Skeletal muscle satellite cell (primary cell): ENCODE measurements around the gene TF.

Experiments used
- H3K27me3 ChIP-seq: 2 replicates; pipeline ENCODE4 v1.7.0; 2013; ENCODE audit warnings: low read length; ENCODE audit not compliant: control insufficient read depth, insufficient read depth
- H3K36me3 ChIP-seq: 2 replicates; pipeline ENCODE4 v1.7.0; 2013; ENCODE audit warnings: mild to moderate bottlenecking, control low read depth, low read length; ENCODE audit not compliant: insufficient read depth
- H3K4me1 ChIP-seq: 2 replicates; pipeline ENCODE4 v1.7.0; 2013; ENCODE audit warnings: low read length; ENCODE audit not compliant: control insufficient read depth, insufficient read depth
- H3K4me2 ChIP-seq: 2 replicates; pipeline ENCODE4 v1.7.0; 2013; ENCODE audit warnings: mild to moderate bottlenecking, low read length
- H3K4me3 ChIP-seq: 2 replicates; pipeline ENCODE4 v1.7.0; 2013; ENCODE audit warnings: low read length
- H3K9ac ChIP-seq: 2 replicates; pipeline ENCODE4 v1.7.0; 2013; ENCODE audit warnings: mild to moderate bottlenecking, low read depth, low read length, moderate library complexity
- H3K9me3 ChIP-seq: replicated peaks from 2 replicates; pipeline ENCODE4 v1.7.0; 2013; ENCODE audit warnings: mild to moderate bottlenecking, control low read depth, low read length

The TF gene

DNA sequence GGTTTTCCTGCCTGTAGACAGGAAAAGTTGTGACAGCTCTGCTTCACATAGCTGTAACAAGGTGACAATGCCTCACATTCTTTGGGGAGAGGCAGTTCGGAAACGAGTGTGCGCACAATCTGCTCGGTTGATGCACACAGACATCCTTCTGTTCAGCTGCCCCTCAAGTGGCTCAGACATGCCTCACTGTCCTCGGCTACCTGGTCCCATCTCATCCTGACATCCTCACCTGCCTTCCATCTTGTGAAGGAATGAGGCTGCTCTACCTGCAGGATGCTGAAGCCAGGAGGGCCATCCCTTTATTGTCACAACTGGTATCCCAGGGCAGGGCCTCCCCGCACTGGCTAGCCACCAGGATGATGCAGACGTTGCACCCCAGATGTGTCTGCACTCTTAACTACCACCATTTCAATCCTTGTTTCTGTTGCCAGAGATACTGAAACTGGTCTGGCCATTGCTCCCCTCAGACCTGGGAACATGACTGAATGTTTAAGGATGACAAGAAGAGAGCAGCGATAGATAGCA is 78.8 kb downstream of the TF start:
- no peaks in the 10 kb centered on the region for H3K9me3 ChIP-seq
- no peak overlapping the region for H3K4me2 ChIP-seq
- no peaks in the 10 kb centered on the region for H3K27me3 ChIP-seq
- peaks cover 5% of the 10 kb centered on the region for H3K4me1 ChIP-seq
- H3K4me3 ChIP-seq, result no peak overlapping the region
- H3K9ac ChIP-seq, result no peak overlapping the region
- peaks cover 45% of the 10 kb centered on the region for H3K36me3 ChIP-seq

DNA sequence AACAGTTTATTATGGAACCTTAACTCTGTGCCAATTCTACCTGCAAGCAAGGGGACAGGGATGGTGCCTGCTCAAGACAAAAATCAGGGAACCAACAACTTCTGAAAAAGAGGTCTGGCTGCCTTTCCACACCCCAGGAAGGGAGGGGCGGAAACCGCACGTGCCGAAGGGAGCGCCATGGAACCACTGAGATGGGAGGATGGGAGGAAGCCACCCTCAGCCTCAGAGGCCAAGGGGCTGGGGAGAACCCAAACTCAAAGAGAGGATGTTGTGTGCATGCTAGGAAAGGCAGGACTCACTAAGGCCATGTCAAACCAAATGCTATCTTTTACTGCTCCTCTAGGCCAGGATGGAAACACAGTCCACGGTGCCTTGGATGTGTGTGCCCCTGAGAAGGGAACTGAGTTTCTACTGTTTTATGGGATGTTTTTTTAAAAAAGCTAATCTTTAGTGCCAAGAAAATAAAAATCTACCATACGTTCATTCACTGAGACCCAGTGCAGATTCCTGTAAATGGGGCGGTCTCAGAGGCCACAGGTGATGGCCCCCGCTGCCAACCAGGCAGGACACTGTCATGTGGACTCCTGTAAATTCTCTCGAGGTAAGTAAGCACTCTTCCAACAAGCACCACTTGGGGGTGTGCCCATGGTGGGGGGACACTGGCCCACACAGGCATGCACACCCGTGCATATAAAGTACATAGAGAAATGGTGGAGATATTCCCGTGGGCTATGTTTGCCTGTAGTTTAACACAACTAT is 80.0 kb downstream of the TF start:
- no peaks in the 10 kb centered on the region for H3K27me3 ChIP-seq
- H3K9me3 ChIP-seq, result no peaks in the 10 kb centered on the region
- peaks cover 5% of the 10 kb centered on the region for H3K4me1 ChIP-seq
- H3K36me3 ChIP-seq, result peaks cover 33% of the 10 kb centered on the region
- no peak overlapping the region for H3K4me3 ChIP-seq
- no peak overlapping the region for H3K9ac ChIP-seq
- H3K4me2 ChIP-seq, result no peak overlapping the region

DNA sequence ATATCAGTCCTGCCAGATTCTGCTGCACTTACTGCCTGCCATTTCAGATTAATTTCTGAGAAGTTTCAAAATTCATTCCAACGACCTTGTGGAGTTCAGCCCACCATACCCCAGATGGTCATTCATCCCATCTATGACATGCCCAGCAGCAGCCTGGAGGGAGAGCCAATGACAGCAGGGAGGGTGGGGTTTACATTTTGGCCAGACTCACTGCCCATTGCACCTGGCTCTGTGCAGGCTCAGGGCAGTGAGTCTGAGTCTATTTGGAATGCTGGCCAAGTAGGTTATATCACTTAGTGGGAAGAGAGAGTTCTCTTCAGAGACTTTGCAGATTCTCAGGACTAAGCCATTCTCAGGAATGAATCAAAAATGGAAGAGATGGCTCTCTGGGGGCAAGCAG is 80.9 kb downstream of the TF start:
- Histone ChIP-seq H3K9ac (no peak overlapping the region), H3K4me3 (no peak overlapping the region), H3K36me3 (peaks cover 24% of the 10 kb centered on the region), H3K27me3 (no peaks in the 10 kb centered on the region), H3K4me1 (no peaks in the 10 kb centered on the region), H3K9me3 (no peaks in the 10 kb centered on the region), H3K4me2 (no peak overlapping the region)

DNA sequence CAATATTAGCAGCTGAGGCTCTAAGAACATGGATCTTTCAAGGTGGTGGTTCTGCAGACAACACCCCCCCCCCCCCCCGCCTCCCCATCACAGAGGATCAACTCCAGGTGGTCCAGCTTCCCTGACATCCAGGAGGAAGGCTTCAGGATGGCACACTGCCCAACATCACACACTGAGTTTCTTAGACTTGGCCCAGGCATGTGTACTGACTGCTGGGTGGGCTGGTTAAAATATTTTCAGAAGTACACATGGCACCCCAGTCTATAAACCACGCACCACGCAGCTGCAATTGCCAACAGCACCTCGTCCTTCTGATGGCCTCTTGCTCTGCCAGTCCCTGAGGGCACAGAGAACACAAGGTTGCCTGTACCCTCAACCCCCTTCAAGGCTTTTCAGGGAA is 81.5 kb downstream of the TF start:
- H3K4me3 ChIP-seq, result no peak overlapping the region
- peaks cover 18% of the 10 kb centered on the region for H3K36me3 ChIP-seq
- no peaks in the 10 kb centered on the region for H3K27me3 ChIP-seq
- H3K4me2 ChIP-seq, result no peak overlapping the region
- H3K9me3 ChIP-seq, result no peaks in the 10 kb centered on the region
- no peaks in the 10 kb centered on the region for H3K4me1 ChIP-seq
- no peak overlapping the region for H3K9ac ChIP-seq

DNA sequence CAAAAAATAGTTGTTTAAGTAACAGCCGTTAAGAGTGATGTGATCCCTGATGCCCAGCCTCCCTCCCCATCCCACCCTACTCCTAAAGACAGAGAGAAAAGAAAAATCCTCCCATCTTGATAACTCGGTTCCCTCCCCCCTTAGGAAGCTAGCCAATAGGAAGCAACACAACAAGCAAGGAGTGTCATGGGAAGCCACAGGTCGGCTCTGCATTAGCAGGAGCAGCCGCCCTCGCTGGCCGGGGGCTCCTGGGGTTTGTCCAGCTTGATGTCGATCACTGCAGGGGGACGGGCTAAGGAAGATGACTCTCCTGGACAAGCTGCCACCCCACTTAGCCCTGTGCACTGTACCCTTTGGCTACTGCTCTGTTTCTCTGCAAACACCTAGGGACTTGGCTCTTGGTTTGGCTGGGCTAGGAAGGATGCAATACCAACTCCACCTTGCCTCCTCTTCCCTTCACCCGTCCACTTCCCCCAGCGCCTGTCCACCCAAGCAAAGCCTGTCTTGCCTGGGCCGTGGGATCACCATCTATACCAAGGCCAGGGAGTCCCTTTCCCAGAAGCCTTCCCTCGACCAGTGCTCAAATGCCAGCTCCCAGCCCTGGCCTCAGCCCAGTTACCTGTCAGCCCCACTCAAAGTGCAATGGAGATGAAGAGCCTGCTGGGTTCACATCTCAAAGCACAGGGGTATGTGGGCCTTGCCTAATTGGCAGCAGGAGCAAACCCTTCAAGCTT is 82.5 kb downstream of the TF start:
- no peak overlapping the region for H3K4me3 ChIP-seq

DNA sequence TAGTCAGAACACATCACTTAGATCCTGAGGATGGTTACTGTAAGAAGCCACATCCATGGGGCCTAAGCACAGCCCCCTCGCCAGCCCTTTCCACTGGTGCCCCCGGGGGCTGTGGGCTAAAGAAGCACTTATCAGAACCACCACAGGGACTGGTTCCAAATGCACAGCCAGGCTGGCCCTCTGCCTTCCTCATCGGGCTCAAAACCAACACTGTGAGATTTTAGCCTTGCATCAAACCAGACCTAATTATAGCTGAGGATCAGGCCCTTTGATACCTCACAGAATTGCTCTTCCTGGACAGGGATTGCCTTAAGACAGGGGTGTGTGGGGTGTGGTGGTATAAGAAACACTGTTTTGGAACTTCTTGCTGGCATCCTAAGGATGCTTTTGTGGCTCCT is 83.1 kb downstream of the TF start:
- Histone ChIP-seq H3K4me2 (no peak overlapping the region), H3K27me3 (no peaks in the 10 kb centered on the region), H3K9ac (no peak overlapping the region), H3K4me1 (no peaks in the 10 kb centered on the region), H3K9me3 (no peaks in the 10 kb centered on the region), H3K4me3 (no peak overlapping the region), H3K36me3 (peaks cover 3% of the 10 kb centered on the region)

More for the DNA sequence above, 82.5 kb downstream of the TF start:
- H3K4me1 ChIP-seq, result no peaks in the 10 kb centered on the region
- peaks cover 9% of the 10 kb centered on the region for H3K36me3 ChIP-seq
- no peak overlapping the region for H3K9ac ChIP-seq
- no peaks in the 10 kb centered on the region for H3K27me3 ChIP-seq
- H3K9me3 ChIP-seq, result no peaks in the 10 kb centered on the region
- H3K4me2 ChIP-seq, result no peak overlapping the region

DNA sequence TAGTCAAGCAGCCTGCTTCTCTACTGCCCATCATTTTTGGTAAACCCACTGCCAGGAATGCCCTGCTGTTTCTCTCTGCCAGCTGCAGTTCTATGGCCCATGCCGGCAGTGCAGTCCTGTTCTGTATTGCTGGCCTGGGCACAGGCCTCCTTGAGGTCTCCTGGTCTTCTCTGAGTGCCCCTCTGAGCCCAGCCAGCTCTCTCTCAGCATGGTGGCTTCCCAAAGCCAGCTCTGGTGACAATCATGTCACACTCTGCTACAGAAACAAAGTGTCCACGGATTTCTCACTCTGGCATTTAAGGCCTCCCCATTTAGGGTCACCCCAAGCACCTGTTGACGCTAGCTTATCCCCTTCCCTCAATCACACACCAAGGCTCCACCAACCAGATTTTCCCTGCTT is 83.9 kb downstream of the TF start:
- Histone ChIP-seq H3K9ac (no peak overlapping the region), H3K4me2 (no peak overlapping the region)

DNA sequence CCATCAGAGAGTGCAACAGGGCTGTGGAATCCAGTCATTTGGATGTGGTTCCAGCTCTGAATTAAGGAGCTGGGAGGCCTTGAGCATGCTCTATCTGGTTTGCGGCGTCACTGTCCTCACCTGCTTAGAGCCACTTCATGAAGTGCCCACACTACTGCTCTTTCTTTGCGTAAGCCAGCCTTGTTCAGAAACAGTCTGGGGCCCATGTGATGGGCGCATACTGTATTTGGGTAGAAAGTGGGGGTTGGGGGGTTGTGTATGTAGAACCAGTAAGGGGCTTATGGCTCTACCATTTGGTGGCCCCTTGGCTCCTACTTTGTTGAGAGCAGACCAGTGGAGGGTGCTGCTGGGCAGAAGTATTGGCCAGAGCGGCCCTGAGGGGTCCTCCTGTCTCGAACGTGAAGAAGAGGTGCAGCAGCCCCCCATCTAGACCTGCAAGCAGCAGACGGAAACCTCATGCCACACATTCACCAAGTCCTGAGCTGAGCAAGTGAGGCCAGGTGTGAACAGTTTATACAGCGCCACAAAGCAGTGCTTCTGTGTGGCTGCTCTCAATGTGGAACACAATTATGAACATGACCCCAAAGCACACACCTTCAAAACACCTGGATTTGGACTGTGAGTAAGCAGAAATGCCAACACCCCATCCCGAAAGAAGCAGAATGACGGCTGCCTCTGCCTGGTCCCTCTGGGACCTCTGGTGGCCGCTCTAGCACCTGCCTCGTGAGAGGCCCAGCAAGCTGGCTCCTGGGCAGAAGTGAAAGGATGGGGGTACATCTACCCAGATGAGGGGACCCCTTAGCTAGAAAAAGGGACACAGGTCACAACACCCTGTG is 86.0 kb downstream of the TF start:
- no peak overlapping the region for H3K4me3 ChIP-seq
- no peak overlapping the region for H3K4me2 ChIP-seq
- H3K9ac ChIP-seq, result no peak overlapping the region
- H3K9me3 ChIP-seq, result no peaks in the 10 kb centered on the region
- H3K27me3 ChIP-seq, result no peaks in the 10 kb centered on the region
- H3K36me3 ChIP-seq, result no peaks in the 10 kb centered on the region
- no peaks in the 10 kb centered on the region for H3K4me1 ChIP-seq

More for the DNA sequence above, 83.9 kb downstream of the TF start:
- H3K36me3 ChIP-seq, result no peaks in the 10 kb centered on the region
- no peaks in the 10 kb centered on the region for H3K4me1 ChIP-seq
- H3K4me3 ChIP-seq, result no peak overlapping the region
- no peaks in the 10 kb centered on the region for H3K27me3 ChIP-seq
- H3K9me3 ChIP-seq, result no peaks in the 10 kb centered on the region

DNA sequence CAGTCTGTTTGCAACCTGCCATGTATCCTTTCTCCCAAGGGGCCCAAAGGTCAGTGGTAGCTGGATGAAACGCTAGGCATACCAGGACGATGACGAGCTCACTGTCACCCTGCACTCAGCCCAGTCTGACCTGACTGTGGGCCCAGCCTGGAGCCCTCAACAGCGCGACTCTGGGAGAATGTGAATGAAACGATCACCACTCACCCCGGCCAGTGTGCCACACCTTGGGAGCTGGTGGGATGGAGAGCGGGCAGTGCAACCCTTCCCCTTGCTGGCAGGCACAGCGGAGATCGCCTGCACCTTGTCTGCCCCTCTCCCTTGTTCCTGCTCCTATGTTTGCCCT is 86.6 kb downstream of the TF start:
- Histone ChIP-seq H3K36me3 (no peaks in the 10 kb centered on the region), H3K9ac (no peak overlapping the region), H3K9me3 (no peaks in the 10 kb centered on the region), H3K4me2 (no peak overlapping the region), H3K4me3 (no peak overlapping the region), H3K4me1 (no peaks in the 10 kb centered on the region), H3K27me3 (no peaks in the 10 kb centered on the region)

DNA sequence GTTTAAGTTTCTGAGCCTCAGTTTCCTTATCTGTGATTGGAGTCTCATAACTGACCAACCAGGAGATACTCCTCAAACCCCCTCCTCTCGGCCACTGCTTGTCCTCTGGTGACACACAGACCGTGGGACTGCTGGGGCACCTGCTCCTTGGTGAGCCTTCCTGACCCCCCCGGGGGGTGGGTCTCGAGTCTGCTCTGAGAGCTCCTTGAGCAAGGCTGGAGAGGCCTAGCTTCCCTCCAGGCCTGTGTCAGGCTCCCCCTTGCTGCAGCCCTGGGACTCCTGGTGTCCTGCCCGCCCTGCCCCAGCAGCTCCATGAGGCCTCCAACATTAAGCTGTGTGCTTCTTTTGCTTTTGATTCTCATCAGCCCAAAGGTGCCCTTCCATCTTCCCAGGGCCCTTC is 87.1 kb downstream of the TF start:
- no peak overlapping the region for H3K9ac ChIP-seq
- H3K4me1 ChIP-seq, result no peaks in the 10 kb centered on the region
- no peaks in the 10 kb centered on the region for H3K36me3 ChIP-seq
- no peaks in the 10 kb centered on the region for H3K9me3 ChIP-seq
- no peak overlapping the region for H3K4me2 ChIP-seq
- H3K4me3 ChIP-seq, result no peak overlapping the region
- no peaks in the 10 kb centered on the region for H3K27me3 ChIP-seq

DNA sequence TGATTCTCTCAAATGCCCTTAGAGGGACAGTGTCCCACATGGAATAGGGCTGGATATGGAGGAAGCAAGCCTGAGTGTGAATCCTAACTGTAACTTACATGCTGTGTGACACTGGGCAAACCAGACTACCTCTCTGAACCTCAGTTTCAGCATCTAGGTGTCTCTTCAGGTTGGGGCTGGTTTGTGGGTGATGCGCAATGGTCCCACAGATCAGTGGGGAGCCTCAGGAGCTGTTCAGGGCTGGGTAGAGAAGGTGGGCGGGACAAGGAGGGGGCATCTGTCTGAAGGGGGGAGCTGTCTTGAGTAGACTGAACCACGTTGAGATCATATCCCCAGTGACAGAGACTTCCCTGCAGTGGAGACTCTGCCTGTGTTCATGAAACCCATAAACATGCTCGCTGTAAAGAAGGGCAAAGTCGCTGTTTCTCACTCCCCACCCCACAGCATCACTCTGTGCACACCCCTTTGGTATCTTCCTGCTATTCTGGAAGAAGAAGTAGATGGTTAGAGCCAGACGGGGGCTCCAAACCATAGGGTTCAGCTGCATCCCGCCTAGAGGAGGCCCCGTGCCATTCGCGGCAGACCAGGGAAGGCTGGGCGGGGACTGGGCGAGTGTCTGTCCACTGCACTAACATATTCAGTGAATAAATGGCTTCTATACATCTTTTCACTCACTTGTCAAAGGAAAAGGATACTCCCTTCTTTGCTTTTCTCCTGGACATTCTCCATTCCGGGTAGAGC is 87.9 kb downstream of the TF start:
- Histone ChIP-seq H3K27me3 (no peaks in the 10 kb centered on the region), H3K9ac (no peak overlapping the region), H3K36me3 (no peaks in the 10 kb centered on the region), H3K4me1 (no peaks in the 10 kb centered on the region), H3K4me2 (no peak overlapping the region), H3K4me3 (no peak overlapping the region), H3K9me3 (no peaks in the 10 kb centered on the region)
